HG03439 (cell line): ENCODE results near the gene GNL2.
A peak's percentile ranks its signal among the peaks of the same experiment; 100 is the strongest.

ENCODE experiments used
- ATAC-seq: cut with Tn5 transposase; IDR thresholded peaks from one replicate; pipeline ENCODE4 v1.9.1; 2021; ENCODE audit warnings: mild to moderate bottlenecking, moderate library complexity; ENCODE audit not compliant: unreplicated experiment

The GNL2 gene

DNA sequence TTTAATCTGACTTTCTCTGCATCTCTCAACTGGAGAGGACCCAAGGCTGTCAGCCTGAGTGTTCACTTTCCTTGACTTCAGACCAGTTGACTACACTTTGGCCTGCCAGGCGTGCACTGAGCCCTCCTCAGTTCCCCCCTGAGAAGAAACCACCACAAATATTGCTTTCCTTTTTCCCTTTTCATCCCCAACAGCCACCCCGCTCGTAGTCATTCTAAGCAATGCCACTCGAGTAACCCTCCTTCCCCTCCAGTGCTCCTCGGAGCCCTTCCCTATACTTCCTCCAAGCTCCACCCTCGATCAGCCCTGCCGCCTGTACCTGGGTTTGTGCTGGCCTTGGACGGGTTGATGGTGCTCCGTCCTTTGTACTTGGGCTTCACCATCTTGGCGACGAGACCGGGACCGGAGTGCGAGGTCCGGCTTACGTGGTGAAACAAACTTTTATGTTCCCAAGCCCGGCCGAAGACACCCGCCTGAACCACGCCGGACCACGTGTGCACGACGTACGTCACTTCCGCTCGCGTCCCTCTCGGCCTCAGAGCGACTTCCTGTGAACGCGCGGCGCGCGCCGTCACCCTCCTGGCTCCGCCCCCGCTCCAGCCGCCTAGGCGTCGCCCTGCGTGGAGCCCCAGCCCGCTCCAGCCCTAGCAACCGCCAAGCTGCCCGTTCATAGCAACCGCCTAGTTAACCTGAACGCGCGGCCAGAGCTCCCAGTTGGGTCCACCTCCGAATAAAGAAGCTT, at the start of gene GNL2:
Gene GNL2 (minus strand): TSS at position 498 of the 742 bp plus-strand sequence. CDS start 115 bp downstream, at position 383.
- ATAC-seq = peak; percentile 96

DNA sequence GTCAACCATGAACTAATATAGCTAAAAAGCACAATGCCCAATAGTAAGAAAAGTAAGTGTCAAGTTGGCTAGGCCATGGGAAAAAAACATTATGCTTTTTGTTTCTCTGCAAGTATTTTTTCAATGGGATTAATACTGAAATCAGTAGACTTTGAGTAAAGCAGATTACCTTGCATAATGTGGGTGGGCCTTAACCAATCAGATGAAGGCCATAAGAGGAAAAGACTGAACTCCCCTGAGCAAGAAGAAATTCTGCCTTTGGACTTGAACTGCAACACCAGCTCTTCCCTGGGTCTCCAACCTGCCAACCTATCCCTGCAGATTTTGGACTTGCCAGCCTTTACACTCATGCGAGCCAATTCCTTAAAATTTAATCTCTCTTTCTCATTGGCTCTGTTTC, 45.3 kb upstream of the GNL2 start:
- ATAC-seq = no peak

DNA sequence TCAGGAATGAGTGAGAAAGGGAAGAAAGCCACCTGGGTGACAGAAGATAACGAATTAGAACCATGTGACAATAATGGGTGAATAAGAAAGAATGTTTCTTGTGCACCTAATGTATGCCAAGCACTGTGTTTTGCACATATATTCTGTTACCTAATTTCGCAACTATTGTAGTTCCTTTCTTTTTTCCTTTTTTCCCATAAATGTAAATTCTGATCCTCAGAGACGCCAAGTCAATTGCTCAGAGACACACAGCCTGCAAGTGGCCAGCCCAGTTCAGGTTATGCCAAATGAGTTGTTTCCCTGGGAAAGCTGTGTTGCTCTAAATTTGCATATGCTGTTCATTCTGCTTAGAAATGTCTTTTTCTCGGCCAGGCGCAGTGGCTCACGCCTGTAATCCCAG, 40.7 kb upstream of the GNL2 start:
- no peak for ATAC-seq

DNA sequence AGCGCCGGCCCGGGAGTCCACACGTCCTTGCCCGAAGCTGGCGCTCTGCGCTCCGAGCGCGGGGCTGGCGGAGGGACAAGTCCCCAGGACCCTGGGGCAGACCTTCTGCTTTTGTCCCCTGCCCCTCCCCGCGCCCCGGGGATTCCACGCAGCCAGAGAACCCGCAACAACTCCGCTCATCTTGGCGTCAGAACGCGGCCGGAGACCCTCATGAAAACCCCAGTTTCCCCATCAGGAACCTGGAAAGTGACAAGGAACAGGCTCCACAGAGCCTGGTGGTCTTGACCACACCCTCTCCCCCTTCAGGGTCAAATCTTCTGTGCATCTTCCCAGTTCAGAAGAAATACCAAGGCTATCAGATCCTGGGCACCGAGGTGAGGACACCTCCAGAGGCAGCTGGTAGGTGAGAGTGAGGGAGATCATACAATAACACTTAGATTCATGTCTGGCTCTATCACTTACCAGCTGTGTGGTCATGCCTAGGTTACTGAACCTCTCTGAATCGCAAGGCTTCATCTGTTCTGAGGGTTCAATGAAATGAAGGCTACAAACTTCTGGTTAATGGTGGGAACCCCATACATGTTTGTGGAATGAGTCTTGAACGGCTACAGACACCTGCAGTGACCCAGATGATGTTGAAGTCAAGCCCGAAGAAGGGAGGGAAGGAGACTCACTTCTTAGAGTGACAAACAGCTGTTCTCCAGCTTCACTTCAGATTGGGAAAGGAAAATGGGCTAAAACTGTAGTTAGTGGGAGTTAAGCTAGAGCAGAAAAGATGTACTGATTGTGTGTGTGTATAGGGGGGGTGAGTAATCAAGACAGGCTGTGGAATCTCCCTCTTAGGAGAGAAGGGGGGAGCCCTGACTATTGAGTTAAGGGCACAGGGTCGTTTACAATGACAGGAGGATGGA, 39.5 kb upstream of the GNL2 start:
- ATAC-seq = no peak

DNA sequence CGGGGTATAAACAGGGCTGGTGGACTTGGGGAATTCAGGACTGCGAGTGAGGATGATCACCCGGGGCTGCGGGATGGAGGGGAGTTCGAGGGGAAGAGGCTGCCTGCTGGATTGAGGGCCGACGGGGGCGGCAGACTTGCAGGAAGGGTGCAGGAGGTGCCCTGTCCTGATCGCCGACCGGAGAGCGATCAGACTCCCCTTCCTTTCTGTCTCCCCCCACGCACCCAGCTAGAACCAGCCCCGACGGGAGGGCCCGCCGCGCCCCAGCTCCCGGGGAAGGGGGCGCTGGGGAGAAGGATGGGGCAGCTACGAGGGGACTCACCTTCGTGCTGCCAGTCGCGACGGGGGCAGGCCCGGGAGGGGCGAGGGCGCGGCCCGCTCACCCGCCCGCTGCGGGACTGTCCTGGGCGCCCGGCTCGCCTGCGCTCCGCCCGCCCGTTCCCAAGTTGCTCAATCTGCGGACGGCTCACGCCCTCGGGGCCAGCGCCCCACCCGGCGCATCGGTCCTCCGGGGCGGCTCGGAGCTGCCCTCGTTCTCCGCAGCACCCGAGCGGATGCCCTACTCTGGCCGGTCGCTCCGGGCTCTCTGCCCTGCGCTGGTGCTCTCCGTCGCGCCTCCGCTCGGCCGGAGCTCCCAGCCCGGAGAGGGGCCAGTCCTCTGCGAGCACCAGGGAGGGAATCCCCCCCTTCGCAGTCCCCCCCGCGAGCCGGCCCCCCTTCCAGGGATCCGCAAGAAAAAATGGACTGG, 38.7 kb upstream of the GNL2 start, which contains the start of gene RSPO1:
Gene RSPO1 (minus strand): TSS at position 649 of the 748 bp plus-strand sequence. CDS start 5,231 bp downstream, outside the sequence.
- ATAC-seq = no peak

DNA sequence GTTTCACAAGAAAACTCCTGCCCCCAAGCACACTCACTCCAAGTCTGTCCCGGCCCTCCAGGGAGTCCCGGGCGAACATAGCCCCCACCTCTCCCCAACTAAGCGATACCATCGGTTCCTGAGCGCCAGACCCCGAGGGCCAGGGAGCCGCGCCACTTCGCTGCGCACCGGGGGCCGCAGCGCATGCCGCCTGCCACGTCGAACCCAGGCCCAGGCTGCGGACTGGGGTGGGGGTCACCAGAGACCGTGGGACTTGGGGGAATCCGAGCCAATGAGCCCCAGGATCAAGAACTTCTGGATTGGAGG, 38.2 kb upstream of the GNL2 start:
- ATAC-seq = no peak

DNA sequence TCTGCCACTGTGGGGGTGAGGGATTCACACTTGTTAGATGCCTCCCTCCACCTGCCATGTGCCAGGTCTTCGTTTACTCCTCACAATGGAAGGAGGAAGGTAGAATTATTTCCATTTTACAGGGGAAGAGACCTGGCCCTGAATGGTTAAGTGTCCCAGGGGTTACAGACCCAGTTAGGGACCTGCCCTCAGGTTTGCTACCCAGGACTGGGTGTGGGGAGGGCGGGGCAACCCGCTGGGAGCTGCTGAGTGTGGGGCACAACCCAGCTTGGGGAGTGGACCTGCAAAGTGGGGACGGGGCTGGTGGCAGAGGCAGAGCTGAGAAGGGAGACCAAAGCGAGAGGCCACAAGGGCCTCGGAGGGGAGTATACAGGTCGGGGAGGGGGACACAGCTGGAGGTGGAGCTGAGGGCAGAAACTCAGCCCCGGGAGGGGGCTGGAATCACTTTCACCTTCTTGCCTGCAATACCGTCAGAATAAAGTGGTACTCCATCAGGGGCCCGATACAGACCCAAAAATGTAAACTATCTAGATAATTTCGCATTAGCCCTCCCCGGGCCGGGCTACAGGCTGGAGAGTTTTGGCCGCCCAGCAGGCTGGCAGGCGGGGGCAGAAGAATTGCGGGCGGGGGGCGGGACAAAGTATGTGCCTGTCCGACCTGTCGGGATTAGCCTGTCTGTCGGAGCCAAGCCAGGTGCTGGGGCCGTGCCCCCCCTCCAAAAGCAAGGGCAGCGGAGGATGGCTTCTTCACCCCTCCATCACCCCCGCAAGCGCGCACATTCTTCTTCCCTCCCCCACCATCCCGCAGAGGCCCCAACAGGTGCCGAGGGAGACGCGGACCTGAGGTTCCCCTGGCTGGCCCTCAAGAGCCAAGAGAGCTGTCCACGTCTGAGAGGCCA, 37.6 kb upstream of the GNL2 start:
- no peak for ATAC-seq

DNA sequence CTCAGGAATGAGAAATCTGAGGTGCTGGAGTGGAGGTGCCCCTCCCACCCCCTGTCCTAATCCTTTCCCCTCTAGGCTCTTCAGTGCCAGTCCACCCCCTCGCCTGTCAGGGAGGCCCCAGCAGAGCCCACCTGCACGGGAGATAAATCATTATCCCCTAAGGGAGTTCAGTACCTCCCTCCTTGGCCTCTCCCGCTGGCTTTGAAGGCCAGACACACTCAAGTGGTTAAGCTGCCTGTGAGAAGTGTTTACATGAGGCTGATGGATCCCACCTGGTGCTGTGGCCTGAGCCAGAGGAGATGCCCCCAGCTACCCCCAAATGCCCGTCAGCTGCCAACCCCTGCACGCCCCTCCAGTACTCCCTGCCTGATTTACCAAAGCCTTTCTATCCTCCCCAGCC, 35.3 kb upstream of the GNL2 start:
- ATAC-seq = no peak

DNA sequence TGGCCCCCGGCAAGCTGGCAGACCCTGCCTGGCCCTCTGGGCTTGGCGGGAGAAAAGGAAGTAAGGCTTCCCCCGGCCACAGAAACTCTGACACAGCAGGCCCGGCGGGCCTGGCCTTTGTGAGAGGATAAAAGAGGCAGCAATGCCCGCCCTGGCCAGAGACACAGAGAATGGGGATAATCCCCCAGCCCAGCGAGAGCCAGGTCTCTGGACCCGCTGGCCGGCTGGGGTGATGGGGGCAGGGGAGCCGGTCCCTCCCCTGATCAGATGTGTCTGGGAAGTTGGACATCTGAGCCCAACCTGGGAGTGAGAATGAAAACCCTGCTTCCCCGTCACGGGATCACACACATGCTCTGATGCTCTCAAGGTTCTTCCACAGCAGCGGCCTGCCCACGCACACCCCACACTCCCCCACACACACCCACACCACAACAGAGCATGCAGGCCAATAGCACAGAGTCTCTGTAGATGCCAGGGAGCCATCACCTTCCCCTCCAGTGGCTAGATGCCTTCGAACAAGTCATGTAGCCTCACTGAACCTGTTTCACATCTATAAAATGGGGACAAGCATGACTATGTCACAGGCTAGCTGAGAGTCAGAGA, 34.8 kb upstream of the GNL2 start:
- ATAC-seq = no peak

DNA sequence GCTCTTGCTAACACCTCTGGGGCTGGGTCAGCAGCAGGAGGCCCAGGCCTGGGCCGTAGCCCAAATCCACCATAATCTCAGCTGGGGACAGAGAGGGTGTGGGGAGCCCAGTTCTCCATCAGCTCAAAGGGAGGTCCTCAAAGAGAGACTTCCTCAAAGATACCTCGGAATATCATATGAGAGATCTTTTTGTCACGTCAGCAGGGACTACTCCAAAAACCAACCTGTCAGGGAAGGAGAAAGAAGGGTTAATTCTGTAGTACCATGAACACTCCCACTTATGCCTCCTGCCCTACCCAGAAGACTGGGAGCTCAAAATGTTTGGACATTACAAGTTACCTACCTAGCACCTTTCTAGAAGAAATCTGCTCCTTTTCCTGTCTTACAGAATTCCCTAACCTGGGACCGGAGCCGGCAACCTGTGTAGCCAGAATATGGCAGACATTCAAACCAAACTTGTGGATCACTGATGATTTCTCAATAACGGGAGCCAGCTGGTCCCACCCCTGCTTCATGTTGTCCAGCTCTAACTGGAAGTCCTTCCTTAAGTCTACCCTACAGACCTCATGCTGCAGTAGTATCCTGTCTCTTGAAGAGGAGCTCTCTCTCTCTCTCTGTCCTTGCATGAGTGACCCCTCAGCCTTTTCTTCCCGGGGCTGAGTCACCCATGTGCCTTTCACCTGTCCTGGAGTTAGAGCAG, 34.1 kb upstream of the GNL2 start:
- ATAC-seq = no peak

DNA sequence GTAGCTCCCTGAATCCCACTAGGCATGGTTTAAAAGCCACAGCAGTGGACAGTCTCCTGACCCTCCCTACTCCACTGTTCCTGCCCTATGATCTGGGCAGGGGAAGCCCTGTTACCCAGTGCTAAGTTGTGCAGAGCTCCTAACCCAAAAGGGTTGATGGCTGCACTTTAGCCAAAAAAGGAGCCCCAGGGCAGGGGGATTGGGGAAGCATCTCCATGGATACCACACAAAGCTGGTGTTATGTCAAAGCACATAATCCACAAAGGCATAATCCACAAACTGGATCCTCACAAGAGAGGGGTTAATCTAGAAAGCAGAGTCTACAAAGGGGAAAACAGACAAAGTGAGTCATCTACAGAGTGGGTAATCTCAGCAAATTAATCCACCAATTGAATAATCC, 33.3 kb upstream of the GNL2 start:
- ATAC-seq = no peak

DNA sequence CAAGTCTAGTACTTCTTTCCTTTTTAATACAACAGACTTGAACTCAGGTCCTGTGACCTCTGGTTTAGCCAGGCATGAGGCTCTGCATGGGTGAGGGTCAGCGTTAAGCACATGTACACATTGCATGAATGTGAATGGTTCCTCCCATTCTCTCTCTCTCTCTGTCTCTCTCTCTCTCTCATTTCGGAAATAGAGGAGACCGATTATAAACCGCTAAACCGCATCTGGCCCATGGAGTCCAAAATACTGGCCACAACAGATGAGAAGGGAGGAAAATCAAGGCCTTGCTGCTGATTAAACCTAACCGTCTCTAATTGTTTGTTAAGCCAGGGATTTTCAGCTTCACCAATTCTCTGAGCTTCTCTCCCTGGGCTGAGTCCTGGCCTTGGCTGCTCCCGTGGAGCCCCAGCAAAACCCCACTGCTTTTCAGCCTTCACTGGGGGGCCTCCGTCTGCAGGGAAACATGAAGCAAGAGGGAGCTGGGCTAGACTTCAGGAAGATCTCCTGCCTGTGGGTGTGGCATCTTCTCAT, 32.4 kb upstream of the GNL2 start:
- ATAC-seq = no peak

DNA sequence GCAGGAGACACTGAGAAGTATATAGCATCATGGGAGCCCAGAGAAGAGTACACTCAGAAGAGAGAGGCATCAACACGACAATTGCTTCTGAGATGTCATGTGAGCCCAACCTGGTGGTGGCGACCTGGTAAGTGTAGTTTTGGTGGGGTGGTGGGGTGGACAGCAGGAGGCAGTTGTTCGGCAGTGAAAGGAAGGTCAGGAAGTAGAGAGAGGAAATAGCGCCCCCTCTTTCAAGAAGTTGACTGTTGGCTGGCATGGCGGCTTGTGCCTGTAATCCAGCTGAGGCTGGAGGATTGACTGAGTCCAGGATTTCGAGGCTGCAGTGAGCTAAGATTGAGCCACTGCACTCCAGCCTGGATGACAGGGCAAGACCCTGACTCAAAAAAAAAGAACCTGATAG, 26.4 kb upstream of the GNL2 start:
- no peak for ATAC-seq

DNA sequence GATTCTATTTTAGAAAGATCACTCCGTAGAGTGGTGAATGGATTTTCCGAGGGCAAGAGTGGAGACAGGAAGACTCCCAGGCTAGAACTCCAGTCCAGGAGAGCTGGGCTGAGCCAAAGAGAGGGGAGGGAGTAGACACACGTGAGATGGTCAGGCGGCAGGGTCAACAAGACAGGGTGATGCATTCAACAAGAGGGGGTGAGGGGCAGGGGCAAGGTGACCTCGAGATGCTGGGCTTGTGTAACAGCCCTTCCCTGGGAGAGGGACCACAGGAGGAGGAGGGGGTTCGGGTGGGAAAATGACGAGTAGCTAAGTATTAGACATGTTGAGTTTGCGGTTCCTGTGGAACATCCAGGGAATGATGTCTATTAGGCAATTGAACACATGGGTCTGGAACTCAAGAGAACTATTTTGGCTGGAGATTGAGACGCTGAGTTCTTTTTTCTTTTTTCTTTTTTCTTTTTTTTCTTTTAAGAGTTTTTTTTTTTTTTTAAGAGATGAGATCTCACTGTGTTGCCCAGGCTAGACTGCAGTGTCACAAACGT, 25.7 kb upstream of the GNL2 start:
- no peak for ATAC-seq

DNA sequence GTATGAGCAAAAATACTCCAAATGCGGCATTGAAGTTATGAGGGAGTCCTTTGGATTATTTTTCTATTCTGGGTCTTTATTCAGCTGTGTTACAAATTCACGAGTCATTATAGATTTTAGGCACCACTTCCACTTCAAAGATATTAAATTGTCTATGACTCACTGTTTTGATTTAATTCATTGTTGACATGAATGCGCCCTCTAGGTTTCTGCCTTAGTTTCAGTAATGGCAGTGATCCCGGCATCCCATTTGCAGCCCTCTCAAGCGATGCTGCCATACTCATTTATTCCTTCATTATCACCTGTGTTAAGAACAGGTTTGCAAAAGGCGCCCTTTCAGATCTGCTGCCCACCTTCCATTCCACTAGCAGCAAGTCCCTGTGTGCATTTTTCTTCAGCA, 25.0 kb upstream of the GNL2 start:
- no peak for ATAC-seq

DNA sequence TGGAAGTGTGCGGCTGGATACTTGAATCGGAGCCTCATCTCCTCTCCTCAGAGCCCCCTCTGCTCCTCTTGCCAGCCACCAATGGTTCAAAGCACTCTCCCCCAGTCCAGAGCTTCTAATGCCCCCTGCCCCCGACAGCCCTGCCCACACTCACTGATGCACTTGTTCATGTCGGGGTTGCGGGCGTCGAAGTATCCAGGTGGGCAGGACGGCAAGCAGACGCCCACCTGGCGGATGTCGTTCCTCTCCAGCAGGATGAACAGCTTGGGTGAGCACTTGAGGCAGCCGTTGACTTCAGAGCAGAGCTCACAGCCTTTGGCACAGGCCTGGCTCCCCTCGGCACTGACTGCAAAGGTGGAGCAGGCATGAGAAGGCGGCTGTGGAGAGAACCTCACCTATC, 20.6 kb upstream of the GNL2 start:
- ATAC-seq = no peak

DNA sequence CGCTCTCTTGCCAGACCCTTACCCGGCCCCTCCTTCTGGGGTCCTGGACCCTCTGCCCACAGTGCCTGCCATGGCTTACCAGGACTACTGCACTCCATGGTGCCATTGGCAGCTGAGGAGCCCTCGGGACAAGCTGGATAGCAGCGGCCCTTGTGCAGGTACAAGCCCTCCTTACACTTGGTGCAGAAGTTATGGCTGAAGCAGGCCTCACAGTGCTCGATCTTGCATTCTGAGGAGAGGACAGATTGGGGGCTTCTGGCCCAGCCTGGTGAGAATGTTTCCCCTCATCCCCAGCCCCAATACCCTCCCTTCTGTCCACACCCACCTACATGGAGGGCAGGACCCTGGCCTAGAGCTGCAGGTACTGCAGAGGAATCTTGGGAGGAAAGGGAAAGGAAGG, 18.4 kb upstream of the GNL2 start:
- ATAC-seq = no peak

DNA sequence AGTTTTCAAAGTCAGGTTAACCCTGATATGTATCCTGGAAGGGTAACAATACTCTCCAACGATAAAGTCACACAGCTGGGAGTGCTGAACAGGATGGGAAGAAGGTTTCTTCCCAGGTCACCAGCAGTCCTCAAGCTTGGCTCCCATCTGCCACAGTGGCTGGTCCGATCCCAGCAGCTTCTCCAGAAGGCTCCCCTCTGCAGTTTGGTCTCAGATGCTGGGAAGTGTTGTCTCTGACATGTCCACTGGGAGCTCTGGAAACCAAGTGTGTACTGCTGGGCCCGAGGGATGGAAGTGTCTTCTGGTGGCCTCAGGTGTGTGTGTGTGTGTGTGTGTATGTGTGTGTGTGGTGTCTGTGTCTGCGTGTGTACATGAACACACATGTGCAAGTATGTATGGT, 16.4 kb upstream of the GNL2 start:
- no peak for ATAC-seq

DNA sequence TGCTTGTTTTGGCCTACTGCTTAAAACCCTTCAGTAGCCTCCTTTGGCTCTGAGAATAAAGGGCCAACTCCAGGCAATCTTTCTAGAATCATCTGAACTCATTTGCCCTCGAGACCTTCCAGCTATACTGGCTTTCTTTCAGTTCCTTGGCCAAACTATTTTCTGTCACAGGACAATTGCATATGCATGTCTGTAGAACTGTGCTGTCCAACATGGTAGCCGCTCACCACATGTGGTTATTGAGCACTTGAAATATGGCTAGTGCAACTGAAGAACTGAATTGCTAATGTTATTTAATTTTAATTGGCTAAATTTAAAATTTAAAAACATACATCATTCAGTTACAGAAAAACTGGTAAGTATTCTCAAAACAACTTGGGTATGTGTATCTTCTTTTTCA, 14.3 kb upstream of the GNL2 start:
- no peak for ATAC-seq
